H1 (cell line): ENCODE results near the gene ITPR1.

ENCODE experiments used
- ASH2L ChIP-seq: fragments of 200-600, 300-600 bp; sonication (generic); IDR thresholded peaks from one replicate; pipeline ENCODE4 v1.7.1; 2017; ENCODE audit warnings: low read length
- POLR2A ChIP-seq, 2 experiments: IDR thresholded peaks; 1 replicate in 1 of 2; 2 replicates in 1 of 2; pipeline ENCODE4 v1.6.1; 2011; ENCODE audit warnings: low read depth in 2 of 2, low read length in 2 of 2, mild to moderate bottlenecking in 2 of 2; ENCODE audit errors: control extremely low read depth in 1 of 2
- POLR2AphosphoS5 ChIP-seq: IDR thresholded peaks from 2 replicates; pipeline ENCODE4 v1.6.1; 2011; ENCODE audit warnings: low read depth, low read length
- RBBP5 ChIP-seq: IDR thresholded peaks from 2 replicates; pipeline ENCODE4 v1.7.1; 2012; ENCODE audit warnings: low read depth, mild to moderate bottlenecking, inconsistent platforms, low read length, moderate library complexity, borderline replicate concordance
- SP2 ChIP-seq: IDR thresholded peaks from 2 replicates; pipeline ENCODE4 v1.6.1; 2012; ENCODE audit warnings: mild to moderate bottlenecking, low read length, inconsistent platforms
- SP4 ChIP-seq: IDR thresholded peaks from 2 replicates; pipeline ENCODE4 v1.6.1; 2012; ENCODE audit warnings: low read length, inconsistent platforms
- SUZ12 ChIP-seq: fragments of 200-600 bp; sonication (generic); IDR thresholded peaks from 2 replicates; pipeline ENCODE4 v1.6.1; 2012; ENCODE audit warnings: mild to moderate bottlenecking, inconsistent platforms, low read length, moderate library complexity, mixed read lengths
- TF ChIP-seq, protein P1 (sequence below), 3 experiments: IDR thresholded peaks; 1 replicate in 2 of 3; 2 replicates in 1 of 3; pipeline versions ENCODE4 v1.5.1 to v1.6.1; 2011; ENCODE audit warnings: low read length in 3 of 3, mild to moderate bottlenecking in 3 of 3, inconsistent platforms in 2 of 3, low read depth in 1 of 3, moderate library complexity in 1 of 3; ENCODE audit not compliant: insufficient read depth in 1 of 3; ENCODE audit errors: control extremely low read depth in 1 of 3
- TF ChIP-seq, protein P2 (sequence below): IDR thresholded peaks from 2 replicates; pipeline ENCODE4 v1.6.1; 2011; ENCODE audit warnings: low read depth, mild to moderate bottlenecking, low read length; ENCODE audit not compliant: insufficient read depth
- TF ChIP-seq, protein P3 (sequence below): IDR thresholded peaks from 2 replicates; pipeline ENCODE4 v1.6.1; 2012; ENCODE audit warnings: inconsistent platforms

- TF ChIP-seq POLR2A (IDR thresholded peaks at IDR 0.05; ENCODE audit: control extremely low read depth in 1 of 2, low read depth in 2 of 2, low read length in 2 of 2) (no peak), RBBP5 (no peak), POLR2AphosphoS5 (no peak), SUZ12 (no peak), ASH2L (no peak), SP2 (no peak), SP4 (no peak)
- TF ChIP-seq, protein P1, sequence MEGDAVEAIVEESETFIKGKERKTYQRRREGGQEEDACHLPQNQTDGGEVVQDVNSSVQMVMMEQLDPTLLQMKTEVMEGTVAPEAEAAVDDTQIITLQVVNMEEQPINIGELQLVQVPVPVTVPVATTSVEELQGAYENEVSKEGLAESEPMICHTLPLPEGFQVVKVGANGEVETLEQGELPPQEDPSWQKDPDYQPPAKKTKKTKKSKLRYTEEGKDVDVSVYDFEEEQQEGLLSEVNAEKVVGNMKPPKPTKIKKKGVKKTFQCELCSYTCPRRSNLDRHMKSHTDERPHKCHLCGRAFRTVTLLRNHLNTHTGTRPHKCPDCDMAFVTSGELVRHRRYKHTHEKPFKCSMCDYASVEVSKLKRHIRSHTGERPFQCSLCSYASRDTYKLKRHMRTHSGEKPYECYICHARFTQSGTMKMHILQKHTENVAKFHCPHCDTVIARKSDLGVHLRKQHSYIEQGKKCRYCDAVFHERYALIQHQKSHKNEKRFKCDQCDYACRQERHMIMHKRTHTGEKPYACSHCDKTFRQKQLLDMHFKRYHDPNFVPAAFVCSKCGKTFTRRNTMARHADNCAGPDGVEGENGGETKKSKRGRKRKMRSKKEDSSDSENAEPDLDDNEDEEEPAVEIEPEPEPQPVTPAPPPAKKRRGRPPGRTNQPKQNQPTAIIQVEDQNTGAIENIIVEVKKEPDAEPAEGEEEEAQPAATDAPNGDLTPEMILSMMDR (IDR thresholded peaks at IDR 0.05; ENCODE audit: control extremely low read depth in 1 of 3, insufficient read depth in 1 of 3, low read depth in 1 of 3, low read length in 3 of 3): no peak
- TF ChIP-seq, protein P2, sequence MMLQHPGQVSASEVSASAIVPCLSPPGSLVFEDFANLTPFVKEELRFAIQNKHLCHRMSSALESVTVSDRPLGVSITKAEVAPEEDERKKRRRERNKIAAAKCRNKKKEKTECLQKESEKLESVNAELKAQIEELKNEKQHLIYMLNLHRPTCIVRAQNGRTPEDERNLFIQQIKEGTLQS: no peak
- TF ChIP-seq, protein P3, sequence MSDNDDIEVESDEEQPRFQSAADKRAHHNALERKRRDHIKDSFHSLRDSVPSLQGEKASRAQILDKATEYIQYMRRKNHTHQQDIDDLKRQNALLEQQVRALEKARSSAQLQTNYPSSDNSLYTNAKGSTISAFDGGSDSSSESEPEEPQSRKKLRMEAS: no peak
These were observed 69.4 kb downstream of the ITPR1 start for GRCh38 chr3:4562595-4562994.
